ENCODE data around the gene SNAPC3.
"Not testable (repeated sequence)": the region's sequence is repeated elsewhere in the genome, so short reads cannot be mapped to it uniquely, and the experiment has no call there.

Gene SNAPC3

GRCh38 chr9:15438891-15439290, 16.2 kb downstream of the SNAPC3 start:
- TF ChIP-seq SP1 (IDR thresholded peaks at IDR 0.05) (no peak), HDGF (IDR thresholded peaks at IDR 0.05; ENCODE audit: borderline replicate concordance) (no peak), FOXM1 (IDR thresholded peaks at IDR 0.05; ENCODE audit: borderline replicate concordance) (no peak), BHLHE40 (IDR thresholded peaks at IDR 0.05; ENCODE audit: borderline replicate concordance) (no peak), ARNT (IDR thresholded peaks at IDR 0.05) (no peak), FOXK2 (IDR thresholded peaks at IDR 0.05) (no peak), SUZ12 (IDR thresholded peaks at IDR 0.05) (no peak), L3MBTL2 (conservative IDR thresholded peaks at IDR 0.05) (no peak), ELF4 (IDR thresholded peaks at IDR 0.05) (no peak)
- POLR2A ChIA-PET: no interaction called here
- CTCF ChIA-PET: no interaction called here
- no peak for DNase-seq (ENCODE audit: extremely low spot score)

GRCh38 chr9:15441841-15442240, 19.2 kb downstream of the SNAPC3 start:
- CTCF ChIA-PET; DNase-seq (ENCODE audit: extremely low spot score); POLR2A ChIA-PET: not testable (repeated sequence)

- CTCF ChIA-PET: interaction anchor here (0.6 kb wide), 1 partner anchor 1033 kb away, joined by 3 read pairs; no protein-coding TSS in a partner anchor
- POLR2A ChIA-PET; DNase-seq (ENCODE audit: extremely low spot score): not testable (repeated sequence)
Observed at GRCh38 chr9:15442264-15442663, 19.6 kb downstream of the SNAPC3 start.

- CTCF ChIA-PET: interaction anchor here (0.6 kb wide), 1 partner anchor 21 kb away, joined by 4 read pairs; no protein-coding TSS in a partner anchor
- DNase-seq (ENCODE audit: extremely low spot score): no peak
- TF ChIP-seq CTBP1 (IDR thresholded peaks at IDR 0.05; ENCODE audit: borderline replicate concordance): no peak
- TF ChIP-seq FOXM1 (IDR thresholded peaks at IDR 0.05; ENCODE audit: borderline replicate concordance): no peak
- no peak for TF ChIP-seq FOXK2 (IDR thresholded peaks at IDR 0.05)
- TF ChIP-seq NFRKB (IDR thresholded peaks at IDR 0.05): no peak
- TF ChIP-seq ELF4 (IDR thresholded peaks at IDR 0.05): no peak
- no peak for TF ChIP-seq ARNT (IDR thresholded peaks at IDR 0.05)
- no peak for TF ChIP-seq SUZ12 (IDR thresholded peaks at IDR 0.05)
- TF ChIP-seq HDGF (IDR thresholded peaks at IDR 0.05; ENCODE audit: borderline replicate concordance): no peak
- TF ChIP-seq ZNF384 (IDR thresholded peaks at IDR 0.05): no peak
- TF ChIP-seq BHLHE40 (IDR thresholded peaks at IDR 0.05; ENCODE audit: borderline replicate concordance): no peak
- TF ChIP-seq PKNOX1 (IDR thresholded peaks at IDR 0.05): no peak
- no peak for TF ChIP-seq SP1 (IDR thresholded peaks at IDR 0.05)
- TF ChIP-seq TARDBP (IDR thresholded peaks at IDR 0.05): no peak
- TF ChIP-seq L3MBTL2 (conservative IDR thresholded peaks at IDR 0.05): no peak
- no peak for TF ChIP-seq LEF1 (IDR thresholded peaks at IDR 0.05; ENCODE audit: borderline replicate concordance)
- no peak for TF ChIP-seq FOXA1 (IDR thresholded peaks at IDR 0.05)
- POLR2A ChIA-PET: interaction anchor here (0.7 kb wide), 1 partner anchor 23 kb away, joined by 3 read pairs; no protein-coding TSS in a partner anchor
Observed at GRCh38 chr9:15444141-15444540, 21.5 kb downstream of the SNAPC3 start.

- DNase-seq (ENCODE audit: extremely low spot score): no peak
- ChIA-PET CTCF (no interaction called here), POLR2A (no interaction called here)
- TF ChIP-seq L3MBTL2 (conservative IDR thresholded peaks at IDR 0.05) (no peak), SP1 (IDR thresholded peaks at IDR 0.05) (no peak), FOXA1 (IDR thresholded peaks at IDR 0.05) (no peak), ELF4 (IDR thresholded peaks at IDR 0.05) (no peak), BHLHE40 (IDR thresholded peaks at IDR 0.05; ENCODE audit: borderline replicate concordance) (no peak), PKNOX1 (IDR thresholded peaks at IDR 0.05) (no peak), NFRKB (IDR thresholded peaks at IDR 0.05) (no peak), ZNF384 (IDR thresholded peaks at IDR 0.05) (no peak), FOXK2 (IDR thresholded peaks at IDR 0.05) (no peak), HDGF (IDR thresholded peaks at IDR 0.05; ENCODE audit: borderline replicate concordance) (no peak), LEF1 (IDR thresholded peaks at IDR 0.05; ENCODE audit: borderline replicate concordance) (no peak), TARDBP (IDR thresholded peaks at IDR 0.05) (no peak), ARNT (IDR thresholded peaks at IDR 0.05) (no peak), FOXM1 (IDR thresholded peaks at IDR 0.05; ENCODE audit: borderline replicate concordance) (no peak), SUZ12 (IDR thresholded peaks at IDR 0.05) (no peak), CTBP1 (IDR thresholded peaks at IDR 0.05; ENCODE audit: borderline replicate concordance) (no peak)
Observed at GRCh38 chr9:15453956-15454355, 31.3 kb downstream of the SNAPC3 start.

- ChIA-PET CTCF (no interaction called here), POLR2A (no interaction called here)
- DNase-seq (ENCODE audit: extremely low spot score): no peak
- TF ChIP-seq L3MBTL2 (conservative IDR thresholded peaks at IDR 0.05) (no peak), SP1 (IDR thresholded peaks at IDR 0.05) (no peak), ARNT (IDR thresholded peaks at IDR 0.05) (no peak), FOXA1 (IDR thresholded peaks at IDR 0.05) (no peak), HDGF (IDR thresholded peaks at IDR 0.05; ENCODE audit: borderline replicate concordance) (no peak)
Observed at GRCh38 chr9:15461056-15461455, 38.4 kb downstream of the SNAPC3 start.

- ChIA-PET POLR2A (no interaction called here), CTCF (no interaction called here)
- TF ChIP-seq TARDBP (IDR thresholded peaks at IDR 0.05) (no peak), ELF4 (IDR thresholded peaks at IDR 0.05) (no peak), LEF1 (IDR thresholded peaks at IDR 0.05; ENCODE audit: borderline replicate concordance) (no peak), HDGF (IDR thresholded peaks at IDR 0.05; ENCODE audit: borderline replicate concordance) (no peak), L3MBTL2 (conservative IDR thresholded peaks at IDR 0.05) (no peak)
- DNase-seq (ENCODE audit: extremely low spot score): no peak
Observed at GRCh38 chr9:15461601-15462000, 38.9 kb downstream of the SNAPC3 start.

- no peak for DNase-seq (ENCODE audit: extremely low spot score)
- ChIA-PET POLR2A (no interaction called here), CTCF (no interaction called here)
- TF ChIP-seq SUZ12 (IDR thresholded peaks at IDR 0.05) (no peak), FOXA1 (IDR thresholded peaks at IDR 0.05) (no peak), FOXK2 (IDR thresholded peaks at IDR 0.05) (no peak), HDGF (IDR thresholded peaks at IDR 0.05; ENCODE audit: borderline replicate concordance) (no peak), ARNT (IDR thresholded peaks at IDR 0.05) (no peak), LEF1 (IDR thresholded peaks at IDR 0.05; ENCODE audit: borderline replicate concordance) (no peak), FOXM1 (IDR thresholded peaks at IDR 0.05; ENCODE audit: borderline replicate concordance) (no peak), ZNF384 (IDR thresholded peaks at IDR 0.05) (no peak), PKNOX1 (IDR thresholded peaks at IDR 0.05) (no peak), TARDBP (IDR thresholded peaks at IDR 0.05) (no peak), CTBP1 (IDR thresholded peaks at IDR 0.05; ENCODE audit: borderline replicate concordance) (no peak), ELF4 (IDR thresholded peaks at IDR 0.05) (no peak), BHLHE40 (IDR thresholded peaks at IDR 0.05; ENCODE audit: borderline replicate concordance) (no peak), SP1 (IDR thresholded peaks at IDR 0.05) (no peak), NFRKB (IDR thresholded peaks at IDR 0.05) (no peak), L3MBTL2 (conservative IDR thresholded peaks at IDR 0.05) (no peak)
Observed at GRCh38 chr9:15468145-15468544, 45.5 kb downstream of the SNAPC3 start.
